HG02759 (cell line): ENCODE measurements around the gene FAM193A.
A peak's percentile ranks its signal among the peaks of the same experiment; 100 is the strongest.

Experiments used
- ATAC-seq: cut with Tn5 transposase; IDR thresholded peaks from one replicate; pipeline ENCODE4 v1.9.1; 2021; ENCODE audit warnings: mild to moderate bottlenecking, moderate library complexity; ENCODE audit not compliant: unreplicated experiment

FAM193A gene

GRCh38 chr4:2688697-2689096 lies 152.2 kb downstream of the FAM193A start:
- ATAC-seq = no peak

- no peak for ATAC-seq
Observed at GRCh38 chr4:2689114-2689513, 152.7 kb downstream of the FAM193A start.

- peak; percentile 76 for ATAC-seq
Observed at GRCh38 chr4:2689825-2690700, 153.6 kb downstream of the FAM193A start.

DNA sequence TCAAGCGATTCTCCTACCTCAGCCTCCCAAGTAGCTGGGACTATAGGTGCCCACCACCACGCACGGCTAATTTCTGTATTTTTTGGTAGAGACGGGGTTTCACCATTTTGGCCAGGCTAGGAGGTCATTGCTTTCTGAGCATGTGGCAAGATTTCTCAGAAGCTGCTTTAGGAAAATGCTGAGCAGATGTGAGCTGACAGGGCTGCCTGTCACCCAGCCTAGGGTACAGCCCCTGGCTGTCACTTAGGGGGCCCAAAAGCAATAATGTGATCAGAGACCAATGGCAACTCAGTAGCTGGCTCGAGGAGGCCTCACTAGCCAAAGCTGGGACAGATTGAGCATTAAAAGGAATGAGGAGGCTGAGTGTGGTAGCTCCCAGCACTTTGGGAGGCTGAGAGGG lies 154.9 kb downstream of the FAM193A start:
- no peak for ATAC-seq

- ATAC-seq = no peak
Observed at GRCh38 chr4:2691952-2692435, 155.5 kb downstream of the FAM193A start.

- ATAC-seq = no peak
Observed at GRCh38 chr4:2694691-2695090, 158.2 kb downstream of the FAM193A start.

DNA sequence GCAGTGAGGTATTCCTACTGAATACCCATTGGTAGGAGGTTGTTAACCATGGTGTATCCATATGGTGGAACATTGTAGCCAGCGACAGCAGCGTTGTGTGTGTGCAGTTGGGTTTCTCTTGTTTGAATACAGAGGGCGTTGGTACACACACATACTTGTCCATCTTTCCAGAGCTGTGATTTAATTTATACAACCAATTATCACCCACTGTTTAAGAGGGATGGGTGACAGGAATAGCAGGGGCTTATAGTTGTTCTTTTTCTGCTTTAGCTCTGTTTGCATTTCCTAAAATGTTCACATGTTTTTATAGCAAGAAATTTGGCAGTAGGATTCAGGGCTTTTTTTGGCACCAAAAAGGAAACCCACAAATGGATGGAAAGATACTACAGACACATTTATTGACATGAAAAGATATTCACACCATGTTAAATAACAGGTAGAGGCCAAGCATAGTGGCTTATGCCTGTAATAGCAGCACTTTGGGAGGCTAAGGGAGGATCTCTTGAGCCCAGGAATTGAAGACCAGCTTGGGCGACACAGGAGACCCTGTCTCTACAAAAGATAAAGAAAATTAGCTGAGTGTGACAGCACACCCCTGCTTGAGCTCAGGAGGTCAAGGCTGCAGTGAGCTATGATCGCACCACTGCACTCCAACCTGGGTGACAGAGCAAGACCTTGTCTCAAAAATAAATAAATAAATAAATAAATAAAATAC lies 159.1 kb downstream of the FAM193A start:
- no peak for ATAC-seq

DNA sequence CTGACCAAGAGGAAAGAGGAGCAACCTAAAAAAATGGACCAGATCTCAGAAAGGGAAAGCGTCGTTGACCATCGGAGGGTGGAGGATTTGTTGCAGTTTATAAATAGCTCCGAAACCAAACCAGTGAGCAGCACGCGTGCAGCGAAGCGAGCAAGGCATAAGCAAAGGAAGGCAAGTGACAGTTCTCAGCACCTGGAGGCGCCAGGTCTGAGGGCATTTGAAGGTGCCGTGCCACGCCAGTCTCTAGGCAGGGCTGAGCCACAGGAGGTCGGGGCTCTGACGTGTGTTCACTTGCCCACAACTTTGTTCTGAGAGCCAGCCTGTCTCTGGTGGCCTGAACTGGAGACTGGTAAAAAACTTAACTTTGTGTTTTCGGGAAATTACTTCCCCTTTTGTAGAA lies 160.0 kb downstream of the FAM193A start:
- ATAC-seq = peak; percentile 94

- no peak for ATAC-seq
Observed at GRCh38 chr4:2697995-2698414, 161.6 kb downstream of the FAM193A start.

GRCh38 chr4:2698504-2698903 lies 162.1 kb downstream of the FAM193A start:
- ATAC-seq = no peak

- no peak for ATAC-seq
Observed at GRCh38 chr4:2698951-2699505, 162.6 kb downstream of the FAM193A start.

GRCh38 chr4:2699534-2699933 lies 163.1 kb downstream of the FAM193A start:
- no peak for ATAC-seq

GRCh38 chr4:2700031-2700430 lies 163.6 kb downstream of the FAM193A start:
- ATAC-seq = no peak

DNA sequence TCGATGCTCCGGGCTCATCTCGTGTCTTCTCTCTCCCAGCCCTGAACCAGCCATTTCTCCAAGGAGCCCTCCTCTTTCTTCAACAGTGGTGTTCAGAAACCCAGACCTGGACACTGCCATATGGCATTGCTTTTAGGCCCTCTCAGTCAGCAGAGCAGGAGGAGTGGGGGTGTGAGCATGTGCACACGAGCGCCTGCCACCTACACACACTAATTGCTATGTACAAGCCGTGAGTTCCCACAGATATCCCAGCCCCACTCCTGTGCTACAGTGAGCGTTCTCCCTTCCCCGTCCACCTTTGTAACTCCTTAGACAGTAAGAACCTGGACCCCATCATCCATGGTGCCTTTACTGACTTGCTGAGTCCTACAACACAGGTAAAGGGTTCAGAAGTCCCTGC lies 165.9 kb downstream of the FAM193A start:
- no peak for ATAC-seq

- no peak for ATAC-seq
Observed at GRCh38 chr4:2702770-2703169, 166.3 kb downstream of the FAM193A start.

GRCh38 chr4:2712261-2712842 lies 175.9 kb downstream of the FAM193A start:
- ATAC-seq = no peak

DNA sequence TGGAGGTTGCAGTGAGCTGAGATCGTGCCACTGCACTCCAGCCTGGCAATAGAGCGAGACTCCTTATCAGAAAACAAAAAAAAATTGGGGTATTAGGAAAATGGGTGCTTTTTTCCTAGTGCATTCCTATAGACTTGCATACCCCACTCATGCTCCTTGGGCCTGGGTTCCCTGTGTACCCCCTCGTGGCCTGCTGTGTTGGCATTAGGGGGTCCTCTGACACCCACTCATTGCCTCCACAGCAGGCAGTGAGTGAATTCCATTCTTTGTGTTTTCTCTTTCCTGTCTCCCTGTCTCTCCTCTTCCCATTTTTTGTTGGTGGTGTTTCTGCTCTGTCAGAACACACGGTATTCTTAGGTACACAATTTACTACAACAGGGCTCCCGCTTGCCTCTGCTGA lies 176.9 kb downstream of the FAM193A start:
- no peak for ATAC-seq

- no peak for ATAC-seq
Observed at GRCh38 chr4:2714061-2714770, 177.8 kb downstream of the FAM193A start.

- ATAC-seq = no peak
Observed at GRCh38 chr4:2714918-2715317, 178.5 kb downstream of the FAM193A start.

- ATAC-seq = no peak
Observed at GRCh38 chr4:2715426-2715825, 179.0 kb downstream of the FAM193A start.

- no peak for ATAC-seq
Observed at GRCh38 chr4:2716236-2716635, 179.8 kb downstream of the FAM193A start.
